Tibial artery (tissue), 4 donors: ENCODE data around the gene PARP1.

Experiments
- DNase-seq, 2 donors: peaks; one replicate each; pipeline ENCODE4 v3.0.0-alpha.2; 2019
- H3K27ac ChIP-seq, 2 donors: fragments of 200-600 bp; sonication (generic) in 1 of 2; 1 replicate in 1 of 2; 2 replicates in 1 of 2; pipeline ENCODE4 v1.5.1; 2018 to 2019; ENCODE audit warnings: mild to moderate bottlenecking in 1 of 2
- H3K27me3 ChIP-seq, 2 donors: fragments of 200-600 bp; sonication (generic) in 1 of 2; one replicate each; pipeline versions ENCODE4 v1.5.1 to v1.6.0; 2016 to 2019
- H3K36me3 ChIP-seq, 3 donors: fragments of 200-600 bp; sonication (generic) in 2 of 3; one replicate each; pipeline ENCODE4 v1.5.1; 2016 to 2019; ENCODE audit warnings: mild to moderate bottlenecking in 2 of 3
- H3K4me1 ChIP-seq, 4 donors: fragments of 200-600 bp; sonication (generic) in 2 of 4; 1 replicate in 3 of 4; 2 replicates in 1 of 4; pipeline ENCODE4 v1.5.1; 2016 to 2019
- H3K4me3 ChIP-seq, 2 donors: fragments of 200-600 bp; sonication (generic) in 1 of 2; 1 replicate in 1 of 2; 2 replicates in 1 of 2; pipeline ENCODE4 v1.5.1; 2018 to 2019; ENCODE audit warnings: mild to moderate bottlenecking in 2 of 2
- H3K9me3 ChIP-seq, 3 donors: fragments of 200-600 bp; sonication (generic) in 1 of 3; one replicate each; pipeline ENCODE4 v1.5.1; 2016 to 2019
- intact Hi-C: fragments of 100-400 bp; cut with DNase I; formaldehyde crosslinking; loops from one replicate; pipeline ENCODE4 v1.15.0; 2023; ENCODE audit warnings: low total_unique reads
- TF ChIP-seq, protein P1 (sequence below), 2 experiments: fragments of 200-600 bp in 1 of 2; fragments of 450-650 bp in 1 of 2; IDR thresholded peaks; one replicate each; pipeline ENCODE4 v1.5.1; 2017 to 2019; ENCODE audit warnings: antibody characterized with exemption in 2 of 2, mild to moderate bottlenecking in 1 of 2, moderate library complexity in 1 of 2

PARP1 gene

DNA sequence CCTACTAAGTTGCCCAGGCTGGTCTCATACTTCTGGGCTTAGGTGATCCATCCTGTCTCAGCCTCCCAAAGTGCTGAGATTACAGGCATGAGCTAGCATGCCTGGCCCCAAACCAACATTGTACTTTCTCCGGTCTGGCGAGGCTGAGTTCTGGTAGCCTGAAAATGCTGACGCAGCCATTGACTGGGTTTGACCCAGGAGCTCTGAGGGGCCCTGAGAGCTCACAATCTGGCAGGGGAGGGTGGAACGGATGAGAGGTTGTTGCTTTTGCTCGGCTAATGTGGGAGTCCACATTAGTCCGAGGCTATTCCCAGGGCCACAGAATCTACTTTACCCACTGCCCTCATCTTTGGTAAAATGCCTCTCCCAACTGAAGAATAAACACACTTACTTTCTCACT is 35.1 kb upstream of the PARP1 start:
- H3K27ac ChIP-seq = no peak overlapping the region
- H3K27me3 ChIP-seq = peaks cover 0 to 9% of the 10 kb centered on the region in 2 donors
- no peak overlapping the region for H3K4me3 ChIP-seq
- intact Hi-C loops = no loop called here
- DNase-seq = no peak
- TF ChIP-seq, protein P1, sequence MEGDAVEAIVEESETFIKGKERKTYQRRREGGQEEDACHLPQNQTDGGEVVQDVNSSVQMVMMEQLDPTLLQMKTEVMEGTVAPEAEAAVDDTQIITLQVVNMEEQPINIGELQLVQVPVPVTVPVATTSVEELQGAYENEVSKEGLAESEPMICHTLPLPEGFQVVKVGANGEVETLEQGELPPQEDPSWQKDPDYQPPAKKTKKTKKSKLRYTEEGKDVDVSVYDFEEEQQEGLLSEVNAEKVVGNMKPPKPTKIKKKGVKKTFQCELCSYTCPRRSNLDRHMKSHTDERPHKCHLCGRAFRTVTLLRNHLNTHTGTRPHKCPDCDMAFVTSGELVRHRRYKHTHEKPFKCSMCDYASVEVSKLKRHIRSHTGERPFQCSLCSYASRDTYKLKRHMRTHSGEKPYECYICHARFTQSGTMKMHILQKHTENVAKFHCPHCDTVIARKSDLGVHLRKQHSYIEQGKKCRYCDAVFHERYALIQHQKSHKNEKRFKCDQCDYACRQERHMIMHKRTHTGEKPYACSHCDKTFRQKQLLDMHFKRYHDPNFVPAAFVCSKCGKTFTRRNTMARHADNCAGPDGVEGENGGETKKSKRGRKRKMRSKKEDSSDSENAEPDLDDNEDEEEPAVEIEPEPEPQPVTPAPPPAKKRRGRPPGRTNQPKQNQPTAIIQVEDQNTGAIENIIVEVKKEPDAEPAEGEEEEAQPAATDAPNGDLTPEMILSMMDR (IDR thresholded peaks at IDR 0.05) = no peak
- H3K4me1 ChIP-seq = no peaks in the 10 kb centered on the region
- no peaks in the 10 kb centered on the region for H3K9me3 ChIP-seq
- no peaks in the 10 kb centered on the region for H3K36me3 ChIP-seq

- intact Hi-C loops = no loop called here
- no peaks in the 10 kb centered on the region for H3K36me3 ChIP-seq
- no peak for DNase-seq
- TF ChIP-seq, protein P1 (IDR thresholded peaks at IDR 0.05) = no peak
- H3K9me3 ChIP-seq = no peaks in the 10 kb centered on the region
- no peak overlapping the region for H3K4me3 ChIP-seq
- peaks cover 0 to 14% of the 10 kb centered on the region in 2 donors for H3K27me3 ChIP-seq
- H3K27ac ChIP-seq = no peak overlapping the region
- H3K4me1 ChIP-seq = no peaks in the 10 kb centered on the region
Observed at GRCh38 chr1:226441629-226442028, 33.7 kb upstream of the PARP1 start.

- Histone ChIP-seq H3K4me1 (no peaks in the 10 kb centered on the region), H3K27me3 (peaks cover 0 to 14% of the 10 kb centered on the region in 2 donors), H3K9me3 (no peaks in the 10 kb centered on the region), H3K27ac (no peak overlapping the region), H3K4me3 (no peak overlapping the region), H3K36me3 (no peaks in the 10 kb centered on the region)
- TF ChIP-seq, protein P1 (IDR thresholded peaks at IDR 0.05) = no peak
- intact Hi-C loops = no loop called here
- DNase-seq = no peak
Observed at GRCh38 chr1:226440512-226440911, 32.6 kb upstream of the PARP1 start.

- TF ChIP-seq, protein P1 (IDR thresholded peaks at IDR 0.05) = peak in 1 of 2 experiments; percentile 7
- no peaks in the 10 kb centered on the region for H3K36me3 ChIP-seq
- no peak overlapping the region for H3K27ac ChIP-seq
- H3K4me1 ChIP-seq = no peaks in the 10 kb centered on the region
- DNase-seq = no peak
- no peak overlapping the region for H3K4me3 ChIP-seq
- H3K27me3 ChIP-seq = peaks cover 0 to 14% of the 10 kb centered on the region in 2 donors
- intact Hi-C loops = no loop called here
- H3K9me3 ChIP-seq = no peaks in the 10 kb centered on the region
Observed at GRCh38 chr1:226438007-226438406, 30.1 kb upstream of the PARP1 start.

DNA sequence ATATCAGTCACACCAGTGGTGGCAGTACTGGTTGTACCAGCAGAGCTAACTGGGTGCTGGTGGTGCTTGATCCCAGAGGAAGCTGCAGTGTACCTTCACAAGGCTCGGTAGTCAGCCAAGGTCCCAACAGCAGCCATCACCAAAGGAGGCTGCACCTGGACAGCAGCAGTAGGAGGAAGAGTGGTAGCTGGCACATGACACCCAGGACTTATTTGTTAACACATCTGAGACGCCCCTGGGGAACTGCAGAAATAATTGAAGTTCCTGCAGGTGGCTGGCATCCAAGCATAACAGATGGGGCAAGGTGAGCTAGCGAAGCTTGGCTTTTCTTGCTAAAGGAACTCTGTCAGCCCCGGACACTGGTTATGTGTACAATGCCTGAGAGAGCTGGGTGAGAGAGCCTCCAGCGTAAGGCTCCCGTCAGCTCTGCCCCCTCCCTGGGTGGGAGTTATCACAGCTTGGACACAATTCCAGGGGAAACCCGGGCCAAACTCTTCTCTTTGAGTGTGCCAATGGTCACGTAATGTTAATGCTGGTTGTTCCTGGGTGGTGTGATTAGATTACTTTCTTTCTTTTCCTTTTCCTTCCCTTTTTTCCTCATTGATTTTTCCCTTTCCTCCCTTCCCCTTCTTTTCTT is 29.1 kb upstream of the PARP1 start:
- no peak overlapping the region for H3K4me3 ChIP-seq
- no peaks in the 10 kb centered on the region for H3K9me3 ChIP-seq
- H3K27me3 ChIP-seq = peaks cover 0 to 11% of the 10 kb centered on the region in 2 donors
- TF ChIP-seq, protein P1 (IDR thresholded peaks at IDR 0.05) = no peak
- no peak overlapping the region for H3K27ac ChIP-seq
- no peaks in the 10 kb centered on the region for H3K4me1 ChIP-seq
- H3K36me3 ChIP-seq = no peaks in the 10 kb centered on the region
- intact Hi-C loops = no loop called here
- no peak for DNase-seq

- Histone ChIP-seq H3K9me3 (no peaks in the 10 kb centered on the region), H3K27ac (no peak overlapping the region), H3K27me3 (peaks cover 0 to 6% of the 10 kb centered on the region in 2 donors), H3K4me1 (no peaks in the 10 kb centered on the region), H3K4me3 (no peak overlapping the region), H3K36me3 (no peaks in the 10 kb centered on the region)
- intact Hi-C loops = no loop called here
- TF ChIP-seq, protein P1 (IDR thresholded peaks at IDR 0.05) = no peak
- no peak for DNase-seq
Observed at GRCh38 chr1:226436472-226436854, 28.6 kb upstream of the PARP1 start.
